H1 (cell line): ENCODE results near the gene COL11A1. TPM values are rescaled to one million over a fixed set of nuclear protein-coding genes. Genes with fewer than 3 reads are reported as not detected.

Source experiments
- CTCF ChIA-PET: fragments of 300-600 bp; sonication (Branson Sonifier 250); formaldehyde crosslinking; loops from one replicate; lab custom pipeline; 2021; ENCODE audit not compliant: partially characterized antibody; lab: Charles Lee
- POLR2A ChIA-PET: fragments of 300-600 bp; sonication (Branson Sonifier 250); formaldehyde crosslinking; loops from one replicate; lab custom pipeline; 2021; ENCODE audit warnings: inconsistent platforms; ENCODE audit not compliant: partially characterized antibody; lab: Charles Lee
- DNase-seq, 2 experiments: peaks; one replicate each; pipeline versions ENCODE4 v3.0.0 to v3.0.0-alpha.2; 2010 to 2022; ENCODE audit warnings: low spot score in 2 of 2, low read depth in 1 of 2, mixed read lengths in 1 of 2
- FAIRE-seq: peaks from 2 replicates; lab custom pipeline; 2011; peaks lifted over from hg19 to GRCh38; lab: Jason Lieb, UNC
- H2AFZ ChIP-seq: 2 replicates; pipeline ENCODE4 v1.8.1; 2012; ENCODE audit warnings: low read length, inconsistent platforms
- H2AK5ac ChIP-seq: 2 replicates; pipeline ENCODE4 v1.6.1; 2013; ENCODE audit warnings: low read depth, low read length
- H2BK120ac ChIP-seq: replicated peaks from 2 replicates; pipeline ENCODE3; 2013; ENCODE audit warnings: low read depth, low read length, inconsistent platforms
- H2BK12ac ChIP-seq: 2 replicates; pipeline ENCODE4 v1.6.1; 2013; ENCODE audit warnings: low read depth, low read length
- H2BK15ac ChIP-seq: 2 replicates; pipeline ENCODE4 v1.6.1; 2013; ENCODE audit warnings: low read length
- H2BK20ac ChIP-seq: 2 replicates; pipeline ENCODE4 v1.6.1; 2013; ENCODE audit warnings: low read length
- H2BK5ac ChIP-seq: 2 replicates; pipeline ENCODE4 v1.6.1; 2013; ENCODE audit warnings: low read depth, low read length
- H3K14ac ChIP-seq: 2 replicates; pipeline ENCODE4 v1.6.1; 2013; ENCODE audit warnings: inconsistent platforms; ENCODE audit not compliant: insufficient read length
- H3K18ac ChIP-seq: 2 replicates; pipeline ENCODE4 v1.6.1; 2013; ENCODE audit warnings: low read length; ENCODE audit errors: extremely low read depth
- H3K23ac ChIP-seq: 2 replicates; pipeline ENCODE4 v1.6.1; 2013; ENCODE audit warnings: inconsistent platforms; ENCODE audit not compliant: insufficient read length
- H3K23me2 ChIP-seq: 2 replicates; pipeline ENCODE4 v1.6.1; 2013; ENCODE audit warnings: low read depth, low read length
- H3K27ac ChIP-seq: 2 replicates; pipeline ENCODE4 v1.6.1; 2011; ENCODE audit warnings: low read depth, low read length, inconsistent platforms
- H3K27me3 ChIP-seq, 4 experiments: replicated peaks in 1 of 4; 1 replicate in 1 of 4; 2 replicates in 3 of 4; pipeline versions ENCODE4 v1.6.1 to v1.8.1; 2011 to 2013; ENCODE audit warnings: low read length in 3 of 4, mild to moderate bottlenecking in 3 of 4, inconsistent platforms in 2 of 4, mixed read lengths in 2 of 4, moderate library complexity in 1 of 4; ENCODE audit not compliant: control insufficient read depth in 3 of 4, insufficient read depth in 3 of 4; ENCODE audit errors: extremely low read depth in 1 of 4
- H3K36me3 ChIP-seq, 4 experiments: 2 replicates each; pipeline versions ENCODE4 v1.6.1 to v1.8.1; 2011 to 2013; ENCODE audit warnings: mild to moderate bottlenecking in 4 of 4, low read length in 3 of 4, moderate library complexity in 2 of 4, control low read depth in 1 of 4, inconsistent platforms in 1 of 4; ENCODE audit not compliant: insufficient read depth in 4 of 4, control insufficient read depth in 2 of 4
- H3K4ac ChIP-seq: replicated peaks from 2 replicates; pipeline ENCODE3; 2013; ENCODE audit warnings: low read length, low read depth, mixed read lengths, inconsistent platforms; ENCODE audit not compliant: insufficient read length
- H3K4me1 ChIP-seq, 4 experiments: replicated peaks in 1 of 4; 1 replicate in 1 of 4; 2 replicates in 3 of 4; pipeline versions ENCODE4 v1.6.1 to v1.8.1; 2011 to 2013; ENCODE audit warnings: low read length in 3 of 4, inconsistent platforms in 2 of 4, mixed read lengths in 1 of 4; ENCODE audit not compliant: insufficient read depth in 4 of 4, control insufficient read depth in 3 of 4
- H3K4me2 ChIP-seq, 2 experiments: 2 replicates each; pipeline versions ENCODE4 v1.6.1 to v1.8.1; 2011 to 2013; ENCODE audit warnings: low read depth in 2 of 2, low read length in 2 of 2, control low read depth in 1 of 2, inconsistent platforms in 1 of 2, mild to moderate bottlenecking in 1 of 2; ENCODE audit not compliant: insufficient read depth in 1 of 2
- H3K4me3 ChIP-seq, 4 experiments: fragments of 200-600, 300-600 bp in 1 of 4; sonication (generic), shearing (Covaris generic), sonication (Bioruptor Twin) in 1 of 4; 2 replicates each; pipeline versions ENCODE4 v1.5.1 to v1.8.1; 2011 to 2016; ENCODE audit warnings: low read length in 4 of 4, low read depth in 3 of 4, control low read depth in 2 of 4, inconsistent platforms in 2 of 4, mild to moderate bottlenecking in 2 of 4, mixed read lengths in 1 of 4, moderate library complexity in 1 of 4; ENCODE audit not compliant: insufficient read depth in 2 of 4; ENCODE audit errors: extremely low read depth in 1 of 4
- H3K56ac ChIP-seq: replicated peaks from 2 replicates; pipeline ENCODE3; 2013; ENCODE audit warnings: low read depth, mild to moderate bottlenecking, mixed read lengths, low read length, inconsistent platforms; ENCODE audit not compliant: insufficient read length
- H3K79me1 ChIP-seq: 2 replicates; pipeline ENCODE4 v1.6.1; 2013; ENCODE audit warnings: low read depth, low read length, control low read depth
- H3K79me2 ChIP-seq, 2 experiments: 2 replicates each; pipeline versions ENCODE4 v1.6.1 to v1.8.1; 2012 to 2013; ENCODE audit warnings: low read length in 2 of 2, mild to moderate bottlenecking in 2 of 2, inconsistent platforms in 1 of 2; ENCODE audit not compliant: insufficient read depth in 2 of 2, control insufficient read depth in 1 of 2
- H3K9ac ChIP-seq, 4 experiments: replicated peaks in 1 of 4; 1 replicate in 1 of 4; 2 replicates in 3 of 4; pipeline versions ENCODE4 v1.6.1 to v1.8.1; 2011 to 2013; ENCODE audit warnings: low read depth in 3 of 4, low read length in 3 of 4, control low read depth in 2 of 4, mild to moderate bottlenecking in 2 of 4, moderate library complexity in 2 of 4, inconsistent platforms in 1 of 4; ENCODE audit errors: extremely low read depth in 1 of 4
- H3K9me3 ChIP-seq, 2 experiments: 2 replicates each; pipeline versions ENCODE4 v1.6.1 to v1.8.1; 2012 to 2013; ENCODE audit warnings: mild to moderate bottlenecking in 2 of 2, moderate library complexity in 2 of 2, control low read depth in 1 of 2, inconsistent platforms in 1 of 2, low read depth in 1 of 2, low read length in 1 of 2, mixed read lengths in 1 of 2; ENCODE audit not compliant: insufficient read depth in 2 of 2
- H4K20me1 ChIP-seq, 2 experiments: replicated peaks in 1 of 2; 2 replicates each; pipeline versions ENCODE3 to v1.8.1; 2011 to 2013; ENCODE audit warnings: inconsistent platforms in 2 of 2, low read length in 2 of 2, mild to moderate bottlenecking in 1 of 2; ENCODE audit not compliant: insufficient read depth in 2 of 2, control insufficient read depth in 1 of 2
- H4K5ac ChIP-seq: 2 replicates; pipeline ENCODE4 v1.6.1; 2013; ENCODE audit warnings: low read length, low read depth, mixed read lengths, inconsistent platforms; ENCODE audit not compliant: insufficient read length
- H4K8ac ChIP-seq: 2 replicates; pipeline ENCODE4 v1.8.0; 2013; ENCODE audit warnings: mild to moderate bottlenecking, moderate library complexity, low read length, inconsistent platforms; ENCODE audit not compliant: insufficient read depth; ENCODE audit errors: extremely low read depth
- H4K91ac ChIP-seq: replicated peaks from 2 replicates; pipeline ENCODE3; 2013; ENCODE audit warnings: low read length, mixed read lengths, inconsistent platforms; ENCODE audit not compliant: insufficient read length
- BRCA1 ChIP-seq: IDR thresholded peaks from 2 replicates; pipeline ENCODE4 v1.6.1; 2012; ENCODE audit warnings: low read depth, low read length, improper control_type of control experiment
- CTBP2 ChIP-seq: IDR thresholded peaks from 2 replicates; pipeline ENCODE4 v1.7.0; 2011; ENCODE audit warnings: borderline replicate concordance, mild to moderate bottlenecking, moderate library complexity, mixed read lengths, low read length; ENCODE audit not compliant: insufficient read depth, insufficient read length
- CTCF ChIP-seq, 3 experiments: IDR thresholded peaks; 1 replicate in 2 of 3; 2 replicates in 1 of 3; pipeline versions ENCODE4 v1.5.1 to v1.6.1; 2011; ENCODE audit warnings: low read length in 3 of 3, mild to moderate bottlenecking in 3 of 3, inconsistent platforms in 2 of 3, low read depth in 1 of 3, moderate library complexity in 1 of 3; ENCODE audit not compliant: insufficient read depth in 1 of 3; ENCODE audit errors: control extremely low read depth in 1 of 3
- MAX ChIP-seq: IDR thresholded peaks from 2 replicates; pipeline ENCODE4 v1.6.1; 2012; ENCODE audit warnings: inconsistent platforms
- NANOG ChIP-seq: IDR thresholded peaks from 2 replicates; pipeline ENCODE4 v1.6.1; 2011; ENCODE audit warnings: low read length, low read depth, mild to moderate bottlenecking, inconsistent platforms; ENCODE audit not compliant: insufficient read depth, poor library complexity, severe bottlenecking
- PHF8 ChIP-seq: fragments of 200-600 bp; sonication (generic); conservative IDR thresholded peaks from 2 replicates; pipeline ENCODE4 v1.7.1; 2012; ENCODE audit warnings: low read depth, mild to moderate bottlenecking, inconsistent platforms, low read length, moderate library complexity
- RFX5 ChIP-seq: IDR thresholded peaks from 2 replicates; pipeline ENCODE4 v1.6.1; 2011; ENCODE audit warnings: low read depth, low read length, improper control_type of control experiment, borderline replicate concordance
- RXRA ChIP-seq: IDR thresholded peaks from 2 replicates; pipeline ENCODE4 v1.6.1; 2011; ENCODE audit warnings: low read depth, mild to moderate bottlenecking, low read length, moderate library complexity; ENCODE audit not compliant: insufficient read depth
- SAP30 ChIP-seq: fragments of 300-600 bp; sonication (generic); IDR thresholded peaks from 2 replicates; pipeline ENCODE4 v1.7.1; 2012; ENCODE audit warnings: low read length, moderate library complexity, mild to moderate bottlenecking, inconsistent platforms; ENCODE audit not compliant: insufficient read depth, insufficient replicate concordance
- SRF ChIP-seq: IDR thresholded peaks from 2 replicates; pipeline ENCODE4 v1.6.1; 2011; ENCODE audit warnings: mild to moderate bottlenecking, low read depth, low read length, moderate library complexity
- TEAD4 ChIP-seq: IDR thresholded peaks from 2 replicates; pipeline ENCODE4 v1.6.1; 2012; ENCODE audit warnings: low read depth, low read length, inconsistent platforms, mixed read lengths
- YY1 ChIP-seq: IDR thresholded peaks from 2 replicates; pipeline ENCODE4 v1.6.1; 2011; ENCODE audit warnings: low read depth, mild to moderate bottlenecking, low read length
- WGBS, 2 experiments: shearing (Covaris generic) in 1 of 2; methylation state at CpG; one replicate each; pipeline versions ENCODE4 v1.1.6 to v1.1.7; 2013 to 2015; ENCODE audit warnings: low lambda C conversion rate in 2 of 2, mixed read lengths in 2 of 2, inconsistent platforms in 1 of 2, low coverage in 1 of 2, missing lambda C conversion rate in 1 of 2; ENCODE audit not compliant: insufficient replicate concordance in 2 of 2, insufficient coverage in 1 of 2, insufficient read length in 1 of 2; ENCODE audit errors: extremely low coverage in 1 of 2, missing lambda C conversion rate in 1 of 2; 5-methylcytosine and 5-hydroxymethylcytosine counted together
- polyA plus RNA-seq, 7 experiments: library from polyadenylated mRNA; depleted of rRNA in 3 of 7; stranded (reverse) in 5 of 7; unstranded in 2 of 7; fragments of >200 nt in 5 of 7; fragments of 200-250 nt in 2 of 7; gene quantifications; 1 replicate in 5 of 7; 2 replicates in 1 of 7; 4 replicates in 1 of 7; pipeline versions ENCODE4 v1.2.1 to v1.2.3, GENCODE V29; 2011 to 2013; ENCODE audit warnings: missing spikeins in 2 of 7, mixed read lengths in 2 of 7
- total RNA-seq: library from RNA; stranded (reverse); fragmentation: NEBNext Ultra II Directional; extraction: Animal tissue kit (Norgen Biotek cat#: 25700); gene quantifications from 2 replicates; pipeline ENCODE4 v1.2.1, GENCODE V29; 2021

COL11A1 gene
- total and polyA plus RNA-seq, 2 of the 8 experiments (the other 6 are each of a cell fraction or from before 2014, with no cell fraction given): 4.0 to 27.9 TPM

DNA sequence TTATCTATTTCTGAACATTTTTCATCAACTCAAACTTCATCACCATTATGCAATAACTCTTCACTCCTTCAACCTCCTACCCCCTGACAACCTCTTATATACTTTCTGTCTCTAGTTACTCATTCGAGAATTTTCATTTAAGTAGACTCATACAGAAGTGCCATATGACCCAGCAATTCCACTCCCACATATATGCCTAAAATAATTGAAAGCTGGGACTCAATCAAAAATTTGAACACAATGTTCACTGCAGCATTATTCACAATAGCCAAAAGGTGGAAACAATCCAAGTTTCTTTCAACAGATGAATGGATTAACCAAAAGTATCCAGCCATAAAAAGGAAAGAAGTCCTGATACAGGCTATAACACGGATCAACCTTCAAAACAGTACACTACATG is 24.1 kb downstream of the COL11A1 start:
- Histone ChIP-seq H2BK5ac (no peak overlapping the region), H3K23me2 (no peaks in the 10 kb centered on the region), H2BK120ac (no peak overlapping the region), H4K8ac (no peak overlapping the region), H2AK5ac (no peak overlapping the region), H3K79me1 (no peaks in the 10 kb centered on the region), H3K4me2 (no peak overlapping the region), H3K9ac (no peak overlapping the region), H3K14ac (no peak overlapping the region), H3K4me1 (no peaks in the 10 kb centered on the region), H3K36me3 (no peaks in the 10 kb centered on the region), H3K27ac (no peak overlapping the region), H2AFZ (no peak overlapping the region), H2BK15ac (no peak overlapping the region), H3K79me2 (no peaks in the 10 kb centered on the region), H3K23ac (no peak overlapping the region), H3K4ac (no peak overlapping the region), H3K9me3 (no peaks in the 10 kb centered on the region), H3K56ac (no peak overlapping the region), H4K20me1 (no peaks in the 10 kb centered on the region), H4K5ac (no peak overlapping the region), H2BK12ac (no peak overlapping the region), H2BK20ac (no peak overlapping the region), H3K27me3 (no peaks in the 10 kb centered on the region), H3K18ac (no peak overlapping the region), H4K91ac (no peak overlapping the region), H3K4me3 (no peak overlapping the region)
- FAIRE-seq: no peak
- ChIA-PET POLR2A (no interaction called here), CTCF (no interaction called here)
- DNase-seq: no peak
- 46% methylated on average over 2 of the region's 2 CpGs; no CpG with 5 or more reads in 1 of the 2 experiments for WGBS, 2 experiments
- TF ChIP-seq RXRA: no peak
- no peak for TF ChIP-seq NANOG
- TF ChIP-seq CTBP2: no peak
- TF ChIP-seq MAX: no peak
- TF ChIP-seq SAP30: no peak
- TF ChIP-seq PHF8: no peak
- no peak for TF ChIP-seq TEAD4
- no peak for TF ChIP-seq YY1
- TF ChIP-seq RFX5: no peak
- TF ChIP-seq CTCF (IDR thresholded peaks at IDR 0.05; ENCODE audit: control extremely low read depth in 1 of 3, insufficient read depth in 1 of 3, low read depth in 1 of 3, low read length in 3 of 3): no peak
- TF ChIP-seq BRCA1: no peak
- TF ChIP-seq SRF: no peak
